Activated gamma-delta T cell (primary cell): ENCODE measurements around the gene TXNRD3.

Experiments
- DNase-seq: peaks from one replicate; lab custom pipeline; 2025; lab: John Stamatoyannopoulos, UW

The TXNRD3 gene

GRCh38 chr3:126672340-126672739 is 17.4 kb upstream of the TXNRD3 start:
- DNase-seq = no peak

GRCh38 chr3:126671521-126671920 is 16.6 kb upstream of the TXNRD3 start:
- DNase-seq = no peak

- no peak for DNase-seq
These were observed 13.8 kb upstream of the TXNRD3 start for GRCh38 chr3:126668450-126669401.

GRCh38 chr3:126667631-126668449 is 12.9 kb upstream of the TXNRD3 start:
- DNase-seq = no peak

GRCh38 chr3:126666658-126667528 is 12.0 kb upstream of the TXNRD3 start:
- DNase-seq = no peak

GRCh38 chr3:126665959-126666657 is 11.2 kb upstream of the TXNRD3 start:
- no peak for DNase-seq

- no peak for DNase-seq
These were observed 10.5 kb upstream of the TXNRD3 start for GRCh38 chr3:126665221-126665936.

- no peak for DNase-seq
These were observed 9.8 kb upstream of the TXNRD3 start for GRCh38 chr3:126664591-126665214.

- no peak for DNase-seq
These were observed 8.8 kb upstream of the TXNRD3 start for GRCh38 chr3:126663750-126664149.

- DNase-seq = no peak
These were observed 8.3 kb upstream of the TXNRD3 start for GRCh38 chr3:126663257-126663656.

- DNase-seq = no peak
These were observed 6.8 kb upstream of the TXNRD3 start for GRCh38 chr3:126661532-126662364.

GRCh38 chr3:126659915-126660886 is 5.3 kb upstream of the TXNRD3 start:
- DNase-seq = no peak

GRCh38 chr3:126658584-126658983 is 3.7 kb upstream of the TXNRD3 start:
- DNase-seq = no peak

GRCh38 chr3:126657901-126658300 is 3.0 kb upstream of the TXNRD3 start:
- DNase-seq = no peak

GRCh38 chr3:126656371-126657134 is 1.6 kb upstream of the TXNRD3 start:
- no peak for DNase-seq

- DNase-seq = no peak
These were observed 963 bp upstream of the TXNRD3 start for GRCh38 chr3:126655887-126656286.

- no peak for DNase-seq
These were observed 5.3 kb downstream of the TXNRD3 start for GRCh38 chr3:126649556-126650092.
